Loucy (cell line): ENCODE data around the gene ADD1.

ENCODE experiments used
- H2AFZ ChIP-seq: fragments of 200-600 bp; sonication (generic); 2 replicates; pipeline ENCODE4 v1.6.0; 2016; ENCODE audit warnings: antibody characterized with exemption, mild to moderate bottlenecking, low read length, moderate library complexity
- H3F3A ChIP-seq: fragments of 200-600 bp; 2 replicates; pipeline ENCODE4 v1.6.0; 2016; ENCODE audit warnings: antibody characterized with exemption, low read depth, mild to moderate bottlenecking
- H3K27me3 ChIP-seq: fragments of 200-600 bp; sonication (generic); 2 replicates; pipeline ENCODE4 v1.6.1; 2014; ENCODE audit warnings: low read length, mild to moderate bottlenecking; ENCODE audit not compliant: insufficient read depth, poor library complexity, severe bottlenecking
- H3K36me3 ChIP-seq: fragments of 200-600 bp; sonication (generic); 2 replicates; pipeline ENCODE4 v1.6.1; 2016; ENCODE audit warnings: low read length; ENCODE audit not compliant: insufficient read depth
- H3K4me1 ChIP-seq: fragments of 200-600 bp; sonication (generic); 2 replicates; pipeline ENCODE4 v1.5.1; 2014; ENCODE audit warnings: low read length, mild to moderate bottlenecking; ENCODE audit not compliant: insufficient read depth, poor library complexity, severe bottlenecking
- H3K4me2 ChIP-seq: fragments of 200-600 bp; sonication (generic); 2 replicates; pipeline ENCODE4 v1.6.0; 2014; ENCODE audit warnings: antibody characterized with exemption, low read length, low read depth, mild to moderate bottlenecking; ENCODE audit not compliant: poor library complexity, severe bottlenecking
- H3K4me3 ChIP-seq: fragments of 200-600 bp; sonication (generic); 2 replicates; pipeline ENCODE4 v1.5.1; 2014; ENCODE audit warnings: low read length, mild to moderate bottlenecking, mixed read lengths; ENCODE audit not compliant: poor library complexity, severe bottlenecking
- H3K79me2 ChIP-seq: fragments of 200-600 bp; sonication (generic); 2 replicates; pipeline ENCODE4 v1.6.1; 2014; ENCODE audit warnings: low read length; ENCODE audit not compliant: insufficient read depth
- H3K9ac ChIP-seq: fragments of 200-600 bp; sonication (generic); 2 replicates; pipeline ENCODE4 v1.6.0; 2014; ENCODE audit warnings: mild to moderate bottlenecking, low read depth, low read length, moderate library complexity; ENCODE audit not compliant: poor library complexity, severe bottlenecking
- H3K9me2 ChIP-seq: fragments of 200-600 bp; sonication (generic); replicated peaks from 2 replicates; pipeline ENCODE4 v1.6.1; 2016; ENCODE audit warnings: low read depth, low read length, mixed read lengths
- H3K9me3 ChIP-seq: fragments of 200-600 bp; sonication (generic); 2 replicates; pipeline ENCODE4 v1.6.1; 2014; ENCODE audit warnings: mild to moderate bottlenecking, antibody characterized with exemption, low read length, low read depth; ENCODE audit not compliant: insufficient read depth
- H4K20me1 ChIP-seq: fragments of 200-600 bp; sonication (generic); 2 replicates; pipeline ENCODE4 v1.6.0; 2014; ENCODE audit warnings: antibody characterized with exemption, low read length, mild to moderate bottlenecking; ENCODE audit not compliant: insufficient read depth, poor library complexity, severe bottlenecking
- CTCF ChIP-seq: fragments of 200-600 bp; sonication (generic); conservative IDR thresholded peaks from 2 replicates; pipeline ENCODE4 v1.5.1; 2014; ENCODE audit warnings: mild to moderate bottlenecking, antibody characterized with exemption, low read length
- EZH2phosphoT487 ChIP-seq: fragments of 200-600 bp; IDR thresholded peaks from 2 replicates; pipeline ENCODE4 v1.6.1; 2018; ENCODE audit warnings: antibody characterized with exemption, mild to moderate bottlenecking, moderate library complexity, borderline replicate concordance

Gene ADD1

GRCh38 chr4:2866891-2867290, 23.2 kb downstream of the ADD1 start:
- no peaks in the 10 kb centered on the region for H3K36me3 ChIP-seq
- H3K9me3 ChIP-seq, result no peaks in the 10 kb centered on the region
- H3K4me1 ChIP-seq, result peaks cover 45% of the 10 kb centered on the region
- no peak overlapping the region for H2AFZ ChIP-seq
- peaks cover 51% of the 10 kb centered on the region for H4K20me1 ChIP-seq
- H3K9me2 ChIP-seq, result no peaks in the 10 kb centered on the region
- peaks cover 98% of the 10 kb centered on the region for H3K79me2 ChIP-seq
- TF ChIP-seq CTCF (no peak), EZH2phosphoT487 (no peak)
- H3F3A ChIP-seq, result no peaks in the 10 kb centered on the region
- peak overlapping the region; percentile 56 for H3K4me2 ChIP-seq
- no peaks in the 10 kb centered on the region for H3K27me3 ChIP-seq
- H3K4me3 ChIP-seq, result no peak overlapping the region
- no peak overlapping the region for H3K9ac ChIP-seq

- Histone ChIP-seq H2AFZ (no peak overlapping the region), H3K9ac (peak overlapping the region; percentile 12), H3F3A (no peaks in the 10 kb centered on the region), H3K27me3 (no peaks in the 10 kb centered on the region), H3K79me2 (peaks cover 97% of the 10 kb centered on the region), H3K4me2 (peak overlapping the region; percentile 56), H4K20me1 (peaks cover 51% of the 10 kb centered on the region), H3K36me3 (no peaks in the 10 kb centered on the region), H3K4me3 (no peak overlapping the region), H3K4me1 (peaks cover 43% of the 10 kb centered on the region), H3K9me3 (no peaks in the 10 kb centered on the region), H3K9me2 (no peaks in the 10 kb centered on the region)
- TF ChIP-seq EZH2phosphoT487 (no peak), CTCF (no peak)
Measured at GRCh38 chr4:2867758-2868491, 24.3 kb downstream of the ADD1 start.

GRCh38 chr4:2868877-2869487, 25.3 kb downstream of the ADD1 start:
- Histone ChIP-seq H3K79me2 (peaks cover 97% of the 10 kb centered on the region), H3K9me3 (no peaks in the 10 kb centered on the region), H3K4me2 (no peak overlapping the region), H3K9me2 (no peaks in the 10 kb centered on the region), H4K20me1 (peaks cover 50% of the 10 kb centered on the region), H3K36me3 (no peaks in the 10 kb centered on the region), H3K4me3 (no peak overlapping the region), H3K9ac (no peak overlapping the region), H3K4me1 (peaks cover 43% of the 10 kb centered on the region), H3F3A (no peaks in the 10 kb centered on the region), H3K27me3 (no peaks in the 10 kb centered on the region), H2AFZ (no peak overlapping the region)
- TF ChIP-seq EZH2phosphoT487, result no peak
